ENCODE results near the gene NTM.

Gene NTM

DNA sequence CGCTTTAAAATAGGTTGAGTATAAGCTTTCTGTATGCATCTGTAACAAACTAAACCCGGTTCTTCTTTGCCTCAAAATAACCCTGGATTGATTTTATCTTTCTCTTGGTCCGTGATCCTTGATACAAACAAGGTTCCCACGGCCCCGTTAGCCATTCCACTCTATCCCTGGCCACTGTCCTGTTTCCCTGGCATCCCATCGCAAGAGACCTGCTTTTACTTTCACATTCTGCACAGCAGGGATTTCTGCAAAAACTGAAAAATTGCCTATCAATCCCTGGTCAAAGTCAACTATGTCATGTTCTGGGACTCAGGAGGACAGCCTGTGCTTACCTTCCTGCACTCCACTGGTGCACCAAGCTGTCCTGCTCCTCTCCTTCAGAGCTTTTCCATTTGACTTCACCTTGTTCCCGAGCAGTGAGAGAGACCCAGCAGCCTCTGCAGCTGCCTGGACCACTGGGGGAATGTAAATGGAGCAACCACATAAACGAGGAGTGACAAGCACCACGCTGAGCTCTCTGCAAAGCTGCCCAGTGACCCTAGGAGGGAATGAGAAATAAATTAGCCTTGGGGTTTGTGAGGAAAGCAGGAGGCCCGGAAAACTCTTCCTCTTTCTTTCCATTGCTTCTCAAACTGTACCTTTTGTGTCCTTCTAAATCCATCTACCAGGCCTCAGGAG is 175.9 kb downstream of the NTM start:
- no peak for DNase-seq (ENCODE audit: extremely low spot score)
- no peak for TF ChIP-seq LEF1 (IDR thresholded peaks at IDR 0.05; ENCODE audit: borderline replicate concordance)
- no peak for TF ChIP-seq FOXK2 (IDR thresholded peaks at IDR 0.05)
- TF ChIP-seq ZNF384 (IDR thresholded peaks at IDR 0.05) = no peak
- no peak for TF ChIP-seq ARNT (IDR thresholded peaks at IDR 0.05)
- no peak for TF ChIP-seq FOXM1 (IDR thresholded peaks at IDR 0.05; ENCODE audit: borderline replicate concordance)
- no peak for TF ChIP-seq FOXA1 (IDR thresholded peaks at IDR 0.05)
- no peak for TF ChIP-seq BHLHE40 (IDR thresholded peaks at IDR 0.05; ENCODE audit: borderline replicate concordance)
- TF ChIP-seq, protein P1, sequence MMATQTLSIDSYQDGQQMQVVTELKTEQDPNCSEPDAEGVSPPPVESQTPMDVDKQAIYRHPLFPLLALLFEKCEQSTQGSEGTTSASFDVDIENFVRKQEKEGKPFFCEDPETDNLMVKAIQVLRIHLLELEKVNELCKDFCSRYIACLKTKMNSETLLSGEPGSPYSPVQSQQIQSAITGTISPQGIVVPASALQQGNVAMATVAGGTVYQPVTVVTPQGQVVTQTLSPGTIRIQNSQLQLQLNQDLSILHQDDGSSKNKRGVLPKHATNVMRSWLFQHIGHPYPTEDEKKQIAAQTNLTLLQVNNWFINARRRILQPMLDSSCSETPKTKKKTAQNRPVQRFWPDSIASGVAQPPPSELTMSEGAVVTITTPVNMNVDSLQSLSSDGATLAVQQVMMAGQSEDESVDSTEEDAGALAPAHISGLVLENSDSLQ (IDR thresholded peaks at IDR 0.05) = no peak
- no peak for TF ChIP-seq CTBP1 (IDR thresholded peaks at IDR 0.05; ENCODE audit: borderline replicate concordance)
- TF ChIP-seq HDGF (IDR thresholded peaks at IDR 0.05; ENCODE audit: borderline replicate concordance) = no peak
- TF ChIP-seq SUZ12 (IDR thresholded peaks at IDR 0.05) = no peak
- TF ChIP-seq TARDBP (IDR thresholded peaks at IDR 0.05) = no peak
- TF ChIP-seq SP1 (IDR thresholded peaks at IDR 0.05) = no peak
- no peak for TF ChIP-seq L3MBTL2 (conservative IDR thresholded peaks at IDR 0.05)
- TF ChIP-seq NFRKB (IDR thresholded peaks at IDR 0.05) = no peak
- TF ChIP-seq ELF4 (IDR thresholded peaks at IDR 0.05) = no peak
- POLR2A ChIA-PET = no interaction called here
- CTCF ChIA-PET = no interaction called here

DNA sequence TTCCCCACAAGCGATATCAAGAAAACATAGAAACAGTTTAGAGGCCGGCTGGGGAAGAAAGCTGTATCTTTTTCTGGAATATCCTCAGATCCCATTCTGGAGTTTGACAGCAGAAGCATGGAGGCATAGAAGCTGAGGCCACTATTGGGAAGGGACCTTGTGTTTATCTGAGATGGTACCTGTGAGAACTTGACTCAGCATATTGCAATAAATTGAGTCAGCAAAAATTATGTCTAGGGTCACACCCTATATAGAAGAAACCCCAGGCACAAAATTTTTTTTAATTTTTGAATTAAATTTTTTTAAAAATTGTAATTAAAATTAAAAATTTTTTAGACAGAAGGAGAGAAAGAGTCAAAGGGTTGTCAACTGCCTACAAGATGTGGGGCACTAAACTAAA is 178.7 kb downstream of the NTM start:
- CTCF ChIA-PET = no interaction called here
- DNase-seq (ENCODE audit: extremely low spot score) = no peak
- POLR2A ChIA-PET = no interaction called here
- TF ChIP-seq ARNT (IDR thresholded peaks at IDR 0.05) = no peak
- TF ChIP-seq LEF1 (IDR thresholded peaks at IDR 0.05; ENCODE audit: borderline replicate concordance) = no peak
- no peak for TF ChIP-seq HDGF (IDR thresholded peaks at IDR 0.05; ENCODE audit: borderline replicate concordance)
- TF ChIP-seq BHLHE40 (IDR thresholded peaks at IDR 0.05; ENCODE audit: borderline replicate concordance) = no peak
- TF ChIP-seq SUZ12 (IDR thresholded peaks at IDR 0.05) = no peak
- TF ChIP-seq L3MBTL2 (conservative IDR thresholded peaks at IDR 0.05) = no peak
- TF ChIP-seq FOXK2 (IDR thresholded peaks at IDR 0.05) = no peak
- TF ChIP-seq, protein P1 (IDR thresholded peaks at IDR 0.05) = no peak
- no peak for TF ChIP-seq SP1 (IDR thresholded peaks at IDR 0.05)
- TF ChIP-seq FOXA1 (IDR thresholded peaks at IDR 0.05) = no peak
- no peak for TF ChIP-seq ZNF384 (IDR thresholded peaks at IDR 0.05)
- TF ChIP-seq NFRKB (IDR thresholded peaks at IDR 0.05) = no peak
- no peak for TF ChIP-seq CTBP1 (IDR thresholded peaks at IDR 0.05; ENCODE audit: borderline replicate concordance)
- no peak for TF ChIP-seq TARDBP (IDR thresholded peaks at IDR 0.05)
- TF ChIP-seq ELF4 (IDR thresholded peaks at IDR 0.05) = no peak
- no peak for TF ChIP-seq FOXM1 (IDR thresholded peaks at IDR 0.05; ENCODE audit: borderline replicate concordance)

DNA sequence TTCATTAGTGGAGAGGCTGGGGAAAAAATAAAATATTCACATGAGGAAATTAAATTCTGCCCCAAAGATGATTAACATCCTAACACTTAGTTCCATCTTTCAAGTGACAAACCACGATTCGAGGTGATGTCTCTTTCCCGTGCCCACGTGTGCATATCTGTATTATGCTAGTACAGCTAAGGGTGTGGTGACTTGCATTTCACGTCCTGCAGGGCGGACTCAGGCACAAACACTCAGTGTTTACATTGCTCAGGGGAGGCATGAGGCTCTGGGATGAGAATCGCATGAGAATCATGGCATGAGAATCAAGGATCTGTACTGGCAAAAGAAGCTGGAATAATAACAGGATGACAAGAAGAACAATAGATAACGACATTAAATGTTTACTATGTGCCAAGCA is 179.4 kb downstream of the NTM start:
- DNase-seq (ENCODE audit: extremely low spot score) = no peak
- CTCF ChIA-PET = no interaction called here
- TF ChIP-seq BHLHE40 (IDR thresholded peaks at IDR 0.05; ENCODE audit: borderline replicate concordance) (no peak), ARNT (IDR thresholded peaks at IDR 0.05) (no peak), NFRKB (IDR thresholded peaks at IDR 0.05) (no peak), FOXM1 (IDR thresholded peaks at IDR 0.05; ENCODE audit: borderline replicate concordance) (no peak), TARDBP (IDR thresholded peaks at IDR 0.05) (no peak), CTBP1 (IDR thresholded peaks at IDR 0.05; ENCODE audit: borderline replicate concordance) (no peak), LEF1 (IDR thresholded peaks at IDR 0.05; ENCODE audit: borderline replicate concordance) (no peak), ZNF384 (IDR thresholded peaks at IDR 0.05) (no peak), HDGF (IDR thresholded peaks at IDR 0.05; ENCODE audit: borderline replicate concordance) (no peak), ELF4 (IDR thresholded peaks at IDR 0.05) (no peak), FOXA1 (IDR thresholded peaks at IDR 0.05) (no peak), SP1 (IDR thresholded peaks at IDR 0.05) (no peak), FOXK2 (IDR thresholded peaks at IDR 0.05) (no peak), L3MBTL2 (conservative IDR thresholded peaks at IDR 0.05) (no peak), SUZ12 (IDR thresholded peaks at IDR 0.05) (no peak)
- TF ChIP-seq, protein P1 (IDR thresholded peaks at IDR 0.05) = no peak
- POLR2A ChIA-PET = no interaction called here

DNA sequence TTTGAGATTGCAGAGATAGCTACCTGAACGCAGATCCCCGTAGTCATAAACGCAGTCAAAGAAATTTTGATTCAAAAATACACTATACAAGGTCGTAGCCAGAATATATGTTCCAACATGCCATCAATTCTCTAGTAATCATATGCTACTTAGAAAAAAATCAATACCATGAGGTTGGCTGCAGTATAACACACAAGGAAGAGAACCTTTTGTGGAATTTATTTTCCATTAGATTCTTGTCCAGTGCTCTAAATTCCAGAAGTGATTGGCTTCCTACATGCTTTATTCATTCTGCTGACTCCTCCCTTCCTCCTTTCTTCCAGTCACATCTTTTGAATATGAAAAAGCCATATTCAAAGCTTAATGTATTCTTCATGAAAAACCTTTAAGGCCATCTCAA is 189.9 kb downstream of the NTM start:
- DNase-seq (ENCODE audit: extremely low spot score) = no peak
- ChIA-PET CTCF (no interaction called here), POLR2A (no interaction called here)
- TF ChIP-seq SP1 (IDR thresholded peaks at IDR 0.05) = no peak
- TF ChIP-seq L3MBTL2 (conservative IDR thresholded peaks at IDR 0.05) = no peak
- no peak for TF ChIP-seq LEF1 (IDR thresholded peaks at IDR 0.05; ENCODE audit: borderline replicate concordance)
- TF ChIP-seq, protein P1 (IDR thresholded peaks at IDR 0.05) = no peak
- no peak for TF ChIP-seq NFRKB (IDR thresholded peaks at IDR 0.05)
- TF ChIP-seq FOXK2 (IDR thresholded peaks at IDR 0.05) = no peak
- no peak for TF ChIP-seq TARDBP (IDR thresholded peaks at IDR 0.05)
- no peak for TF ChIP-seq SUZ12 (IDR thresholded peaks at IDR 0.05)
- TF ChIP-seq HDGF (IDR thresholded peaks at IDR 0.05; ENCODE audit: borderline replicate concordance) = no peak
- TF ChIP-seq CTBP1 (IDR thresholded peaks at IDR 0.05; ENCODE audit: borderline replicate concordance) = no peak
- no peak for TF ChIP-seq ZNF384 (IDR thresholded peaks at IDR 0.05)
- TF ChIP-seq ELF4 (IDR thresholded peaks at IDR 0.05) = no peak
- TF ChIP-seq ARNT (IDR thresholded peaks at IDR 0.05) = no peak
- TF ChIP-seq FOXM1 (IDR thresholded peaks at IDR 0.05; ENCODE audit: borderline replicate concordance) = no peak
- no peak for TF ChIP-seq BHLHE40 (IDR thresholded peaks at IDR 0.05; ENCODE audit: borderline replicate concordance)
- no peak for TF ChIP-seq FOXA1 (IDR thresholded peaks at IDR 0.05)

DNA sequence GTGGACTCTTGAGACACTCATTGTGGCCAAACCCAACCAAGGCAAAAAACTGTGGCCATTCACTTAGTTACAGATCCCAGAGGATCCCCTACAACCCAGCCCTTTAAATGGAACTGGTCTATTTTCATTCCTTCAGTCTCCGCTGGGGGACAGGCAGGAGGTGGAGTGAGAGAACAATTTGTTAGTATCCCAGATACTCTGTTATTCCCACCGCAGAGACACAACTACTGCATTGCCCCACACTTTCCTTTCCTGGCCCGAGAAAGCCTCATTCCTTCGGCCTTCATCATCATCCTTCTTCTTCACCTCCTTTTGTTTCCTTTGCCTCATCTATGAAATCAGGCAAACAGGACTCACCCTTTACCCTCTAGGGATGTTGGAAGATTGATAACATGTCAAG is 191.1 kb downstream of the NTM start:
- CTCF ChIA-PET = no interaction called here
- DNase-seq (ENCODE audit: extremely low spot score) = no peak
- TF ChIP-seq TARDBP (IDR thresholded peaks at IDR 0.05) (no peak), FOXK2 (IDR thresholded peaks at IDR 0.05) (no peak), L3MBTL2 (conservative IDR thresholded peaks at IDR 0.05) (no peak), CTBP1 (IDR thresholded peaks at IDR 0.05; ENCODE audit: borderline replicate concordance) (no peak), SP1 (IDR thresholded peaks at IDR 0.05) (no peak), FOXA1 (IDR thresholded peaks at IDR 0.05) (no peak), NFRKB (IDR thresholded peaks at IDR 0.05) (no peak), HDGF (IDR thresholded peaks at IDR 0.05; ENCODE audit: borderline replicate concordance) (no peak), ARNT (IDR thresholded peaks at IDR 0.05) (no peak), FOXM1 (IDR thresholded peaks at IDR 0.05; ENCODE audit: borderline replicate concordance) (no peak), ELF4 (IDR thresholded peaks at IDR 0.05) (no peak), LEF1 (IDR thresholded peaks at IDR 0.05; ENCODE audit: borderline replicate concordance) (no peak), BHLHE40 (IDR thresholded peaks at IDR 0.05; ENCODE audit: borderline replicate concordance) (no peak), SUZ12 (IDR thresholded peaks at IDR 0.05) (no peak), ZNF384 (IDR thresholded peaks at IDR 0.05) (no peak)
- TF ChIP-seq, protein P1 (IDR thresholded peaks at IDR 0.05) = no peak
- POLR2A ChIA-PET = no interaction called here
